ENCODE measurements around the gene MMS19. TPM values are rescaled to one million over a fixed set of nuclear protein-coding genes. Genes with fewer than 3 reads are reported as not detected.
"Not testable (repeated sequence)": the region's sequence is repeated elsewhere in the genome, so short reads cannot be mapped to it uniquely, and the experiment has no call there.

MMS19 gene
- total RNA-seq, 4 donors from 2014 or later, result 64.7 to 85.7 (median 75.2) TPM

- H3K27ac ChIP-seq, result peak overlapping the region in 2 of 3 donors; percentile 5 to 85
- DNase-seq, result peak; percentile 19 to 41
- peaks cover 16 to 18% of the 10 kb centered on the region in 2 donors for H3K36me3 ChIP-seq
- H3K9me3 ChIP-seq, result no peaks in the 10 kb centered on the region
- WGBS, 2 donors, result 22 to 27% methylated on average over 6 to 9 of the region's 9 CpGs
- TF ChIP-seq CTCF (IDR thresholded peaks at IDR 0.05), result no peak
- TF ChIP-seq POLR2A (IDR thresholded peaks at IDR 0.05), result no peak
- peak overlapping the region in 1 of 3 donors; percentile 50 for H3K4me3 ChIP-seq (replicated peaks in 1 of 3)
- intact Hi-C loops (cut with DNase I), result no loop called here
- H3K27me3 ChIP-seq, result no peaks in the 10 kb centered on the region
- H3K4me1 ChIP-seq, result peaks cover 16 to 23% of the 10 kb centered on the region in 2 donors
These were observed 70.5 kb downstream of the MMS19 start for GRCh38 chr10:97427571-97428179.

GRCh38 chr10:97426776-97427570 lies 71.2 kb downstream of the MMS19 start:
- peak; percentile 60 to 62 for DNase-seq
- intact Hi-C loops (cut with DNase I), result no loop called here
- Histone ChIP-seq H3K36me3 (peaks cover 14 to 16% of the 10 kb centered on the region in 2 donors), H3K27me3 (no peaks in the 10 kb centered on the region), H3K27ac (peak overlapping the region; percentile 78 to 88 (median 85)), H3K4me3 (replicated peaks in 1 of 3) (peak overlapping the region; percentile 50 to 77 (median 77)), H3K4me1 (peaks cover 16 to 23% of the 10 kb centered on the region in 2 donors), H3K9me3 (no peaks in the 10 kb centered on the region)
- TF ChIP-seq CTCF (IDR thresholded peaks at IDR 0.05) (no peak), POLR2A (IDR thresholded peaks at IDR 0.05) (no peak)
- WGBS, 2 donors, result 15 to 19% methylated on average over 18 to 31 of the region's 34 CpGs

- intact Hi-C loops (cut with DNase I), result no loop called here
- TF ChIP-seq CTCF (IDR thresholded peaks at IDR 0.05) (peak; percentile 9 to 66 (median 46)), POLR2A (IDR thresholded peaks at IDR 0.05) (peak in 1 of 2 donors; percentile 89)
- Histone ChIP-seq H3K36me3 (peaks cover 6 to 8% of the 10 kb centered on the region in 2 donors), H3K9me3 (no peaks in the 10 kb centered on the region), H3K4me3 (replicated peaks in 1 of 3) (peak within 1 kb of the TSS; percentile 50 to 77 (median 77)), H3K27ac (peak within 1 kb of the TSS; percentile 84 to 88 (median 85)), H3K4me1 (peaks cover 16 to 23% of the 10 kb centered on the region in 2 donors), H3K27me3 (no peaks in the 10 kb centered on the region)
- DNase-seq, result peak; percentile 93 to 94
- 1% methylated on average over 29 of the region's 90 CpGs; no CpG with 5 or more reads in 1 of the 2 donors for WGBS, 2 donors
These were observed 72.1 kb downstream of the MMS19 start, which contains the start of gene PGAM1 for GRCh38 chr10:97425964-97426775. Gene PGAM1, plus strand, starts transcription at chr10:97426191. Its CDS starts 117 bp downstream, at chr10:97426308.

GRCh38 chr10:97423757-97424098 lies 74.5 kb downstream of the MMS19 start:
- H3K9me3 ChIP-seq; intact Hi-C loops (cut with DNase I); H3K27me3 ChIP-seq; H3K36me3 ChIP-seq; H3K4me3 ChIP-seq (replicated peaks in 1 of 3); DNase-seq: not testable (repeated sequence)
- 70 to 71% methylated on average over 8 of the region's 8 CpGs for WGBS, 2 donors
- Histone ChIP-seq H3K27ac (peak overlapping the region in 2 of 3 donors; percentile 34 to 53), H3K4me1 (peaks cover 20 to 23% of the 10 kb centered on the region in 2 donors)

GRCh38 chr10:97416565-97416964 lies 81.7 kb downstream of the MMS19 start:
- DNase-seq, result no peak
- Histone ChIP-seq H3K4me1 (peaks cover 12 to 14% of the 10 kb centered on the region in 2 donors), H3K36me3 (no peaks in the 10 kb centered on the region), H3K4me3 (replicated peaks in 1 of 3) (no peak overlapping the region), H3K9me3 (no peaks in the 10 kb centered on the region), H3K27ac (no peak overlapping the region), H3K27me3 (no peaks in the 10 kb centered on the region)
- no peak for TF ChIP-seq CTCF (IDR thresholded peaks at IDR 0.05)
- TF ChIP-seq POLR2A (IDR thresholded peaks at IDR 0.05), result no peak
- intact Hi-C loops (cut with DNase I), result no loop called here
- 78 to 79% methylated on average over 6 of the region's 6 CpGs for WGBS, 2 donors

All from thyroid gland (tissue), 4 donors.